ENCODE measurements around the gene CFAP126. TPM values are rescaled to one million over a fixed set of nuclear protein-coding genes. Genes with fewer than 3 reads are reported as not detected.

CFAP126 gene
- total and polyA plus RNA-seq, 2 of the 8 experiments (the other 6 are each of a cell fraction or from before 2014, with no cell fraction given): not detected

- no peak for TF ChIP-seq CHD7 (IDR thresholded peaks at IDR 0.05; ENCODE audit: insufficient replicate concordance, low read length)
- no peak for TF ChIP-seq POU5F1 (IDR thresholded peaks at IDR 0.05; ENCODE audit: low read depth, low read length)
- TF ChIP-seq ZNF274 (IDR thresholded peaks at IDR 0.05; ENCODE audit: borderline replicate concordance, extremely low read depth, low read length): no peak
- TF ChIP-seq SAP30 (IDR thresholded peaks at IDR 0.05; ENCODE audit: insufficient read depth, insufficient replicate concordance, low read length): no peak
Measured at GRCh38 chr1:161379071-161379470, 11.4 kb upstream of the CFAP126 start (continued).

All from H1 (cell line).